Activated effector memory CD4-positive, alpha-beta T cell treated with anti-CD3 and anti-CD28 coated beads, Interleukin-2, amount 50 U/mL, for 16 hours (primary cell): ENCODE measurements around the gene JMJD4.
"Not testable (repeated sequence)": the region's sequence is repeated elsewhere in the genome, so short reads cannot be mapped to it uniquely, and the experiment has no call there.

Experiments
- DNase-seq: peaks from one replicate; pipeline ENCODE4 v3.0.0-alpha.2; 2020

Gene JMJD4

DNA sequence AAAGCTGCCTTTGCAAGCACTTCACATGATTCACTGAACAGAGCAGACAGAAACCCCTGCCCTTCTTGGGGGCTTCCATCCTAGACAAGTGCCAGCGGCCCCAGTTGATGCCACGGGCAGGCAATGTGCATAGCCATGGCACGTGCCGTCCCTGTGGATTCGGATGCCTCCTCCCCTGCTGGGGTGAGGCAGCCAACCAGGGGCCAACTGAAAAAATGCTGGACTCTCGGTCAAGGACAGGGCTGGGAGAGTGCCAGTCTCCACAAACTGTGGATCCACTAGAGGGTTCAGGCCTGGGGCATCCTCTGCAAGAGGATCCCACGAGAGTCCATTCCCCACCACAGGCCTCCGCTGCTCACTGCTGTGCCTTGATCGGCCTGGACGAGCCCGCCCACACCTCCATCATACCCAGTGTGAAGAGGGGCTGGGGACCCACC lies 3.8 kb downstream of the JMJD4 start:
- DNase-seq, result no peak

DNA sequence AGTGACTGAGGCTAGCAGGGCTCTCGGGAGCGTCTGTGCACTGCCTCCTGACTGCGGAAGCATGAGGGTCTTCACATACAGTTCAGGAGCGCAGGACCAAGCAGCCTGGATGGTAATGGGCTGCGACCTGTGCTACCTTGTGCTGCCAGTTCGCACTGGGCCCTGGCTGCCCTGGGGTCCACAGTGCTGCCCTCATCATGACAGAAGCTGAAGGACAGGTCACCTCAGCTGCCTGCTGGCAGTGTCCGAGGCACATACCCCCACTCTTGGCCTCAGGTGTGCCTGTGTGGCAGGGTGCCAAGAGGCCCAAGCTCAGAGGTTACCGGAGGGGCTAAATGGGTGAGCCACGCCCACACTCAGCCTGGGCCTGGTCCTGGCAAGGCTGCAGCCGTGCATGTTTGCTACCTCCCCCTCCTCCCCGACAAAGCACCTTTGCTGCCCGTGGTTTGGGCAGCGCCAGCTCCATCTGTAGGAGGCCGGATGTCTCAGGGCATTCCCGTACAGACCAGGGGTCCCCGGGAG lies 4.4 kb downstream of the JMJD4 start:
- no peak for DNase-seq

DNA sequence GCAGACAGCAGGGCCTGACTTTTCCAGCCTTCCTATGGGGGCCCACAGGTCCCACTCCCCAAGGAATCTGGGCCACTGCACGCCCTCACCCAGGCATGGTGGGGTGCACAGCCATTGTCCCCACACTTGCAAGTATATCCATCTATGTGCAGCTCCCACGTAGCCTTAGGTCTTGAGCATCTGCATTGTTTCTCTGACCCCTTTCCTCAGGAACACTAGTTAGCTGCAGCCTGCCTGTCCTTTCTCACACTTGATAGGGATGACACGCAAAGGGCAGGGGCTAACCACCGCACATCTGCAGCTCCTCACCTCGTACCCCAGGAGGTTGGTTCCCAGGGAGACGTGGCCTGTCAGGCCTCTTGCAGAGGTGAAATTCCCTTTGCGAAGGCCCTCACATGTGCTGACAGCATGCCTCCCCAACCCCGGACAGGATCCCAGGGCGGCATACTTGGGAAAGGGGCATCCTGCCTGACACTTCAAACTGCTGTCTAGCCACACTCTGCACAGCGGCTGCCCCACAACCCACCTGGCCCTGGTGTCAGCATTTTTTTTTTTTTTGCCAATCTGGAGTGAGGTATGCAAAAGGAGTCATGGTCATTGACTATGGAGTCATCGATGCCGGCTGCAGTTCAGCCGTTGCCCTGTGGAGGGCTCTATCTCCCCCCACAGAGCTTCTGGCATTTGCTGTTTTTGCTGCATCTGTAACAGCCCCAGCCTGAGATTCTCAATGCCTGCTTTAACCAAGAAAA lies 5.0 kb downstream of the JMJD4 start:
- DNase-seq, result peak; percentile 80

DNA sequence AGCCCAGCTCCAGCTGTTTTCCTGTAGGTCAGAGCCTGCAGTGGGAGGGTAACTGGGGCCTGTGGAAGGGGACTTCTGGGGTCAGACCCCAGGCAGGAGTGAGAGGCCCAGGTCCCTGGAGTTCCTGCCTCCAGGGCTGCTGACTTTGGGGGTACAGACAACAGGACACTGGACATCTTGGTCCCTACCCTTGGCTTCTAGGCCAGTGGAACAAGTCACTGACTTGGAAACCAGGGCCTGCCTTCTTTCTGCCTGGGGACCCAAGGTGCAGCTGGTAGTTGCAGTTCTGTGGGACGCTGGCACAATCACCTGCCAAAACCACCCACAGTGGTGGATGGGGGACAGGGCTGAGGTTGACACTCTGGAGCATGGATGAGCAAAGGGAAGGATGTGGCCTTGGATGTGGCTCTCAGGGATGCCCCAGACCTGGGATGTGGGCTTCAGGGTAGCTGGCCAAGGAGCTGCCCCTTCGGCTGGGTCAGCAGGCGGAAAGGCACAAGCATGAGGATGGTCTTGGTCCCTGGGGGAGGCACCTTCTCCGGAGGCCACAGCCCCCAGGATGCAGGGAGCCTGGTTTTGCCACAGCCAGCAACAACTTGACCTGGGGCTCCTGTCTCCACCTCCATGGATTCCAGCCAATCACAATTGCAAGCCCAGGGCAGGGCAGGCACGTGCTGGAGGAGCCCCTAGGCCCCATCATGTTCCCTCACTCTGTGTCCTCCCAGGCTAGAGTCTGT lies 5.8 kb downstream of the JMJD4 start:
- no peak for DNase-seq

DNA sequence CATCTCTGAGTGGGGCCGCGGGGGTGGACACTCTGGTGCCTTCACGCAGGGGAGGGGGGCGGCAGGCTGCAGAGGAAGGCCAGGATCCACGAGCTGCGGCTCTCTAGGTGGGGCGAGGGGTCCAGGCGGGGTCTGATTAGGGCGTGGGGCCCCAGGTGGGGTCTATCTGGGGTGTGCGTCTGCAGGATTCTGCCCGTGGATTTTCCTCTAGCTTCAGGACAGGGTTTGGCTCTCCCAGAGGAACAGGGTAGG lies 6.3 kb downstream of the JMJD4 start:
- no peak for DNase-seq

DNA sequence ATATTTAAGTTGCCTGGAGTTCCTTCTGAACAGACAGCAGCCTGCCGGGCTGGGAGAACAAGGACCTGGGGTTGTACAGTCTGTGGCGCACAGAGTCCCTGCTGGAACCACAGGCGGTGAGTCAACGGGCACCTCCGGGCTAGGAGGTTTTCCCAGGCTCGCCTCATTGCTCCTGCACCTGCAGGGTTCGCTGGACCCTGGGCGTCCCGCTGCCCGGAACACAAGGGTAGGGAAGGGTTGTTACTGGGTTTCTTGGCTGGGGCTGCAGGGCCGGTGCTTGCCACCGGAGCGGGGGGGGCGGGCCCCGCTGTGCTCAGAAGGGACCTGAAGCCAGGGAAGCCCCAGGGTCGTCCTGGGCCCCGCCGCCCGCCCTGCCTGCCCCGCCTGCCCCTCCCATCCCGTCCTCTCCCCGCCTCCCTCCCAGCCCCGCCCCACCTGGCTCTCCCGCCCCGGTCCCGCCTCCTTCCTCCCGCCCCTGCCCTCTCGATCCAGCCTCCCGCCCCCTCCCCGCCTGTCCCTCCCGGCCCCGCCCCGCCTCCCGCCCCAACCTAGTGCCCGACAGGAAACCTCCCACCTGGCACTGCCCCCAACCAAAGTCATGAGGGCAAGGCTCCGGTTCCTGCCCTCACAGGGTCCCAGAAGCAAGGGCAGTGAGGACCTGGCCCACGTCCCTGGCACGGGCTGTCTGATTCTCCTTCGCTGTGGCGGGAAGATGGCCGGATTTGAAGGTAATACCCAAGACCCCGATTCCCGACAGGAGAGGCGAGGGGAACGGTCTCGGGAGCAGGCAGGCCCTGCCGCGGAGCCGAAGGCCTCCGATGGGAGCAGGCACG lies 6.8 kb downstream of the JMJD4 start:
- peak; percentile 88 for DNase-seq

DNA sequence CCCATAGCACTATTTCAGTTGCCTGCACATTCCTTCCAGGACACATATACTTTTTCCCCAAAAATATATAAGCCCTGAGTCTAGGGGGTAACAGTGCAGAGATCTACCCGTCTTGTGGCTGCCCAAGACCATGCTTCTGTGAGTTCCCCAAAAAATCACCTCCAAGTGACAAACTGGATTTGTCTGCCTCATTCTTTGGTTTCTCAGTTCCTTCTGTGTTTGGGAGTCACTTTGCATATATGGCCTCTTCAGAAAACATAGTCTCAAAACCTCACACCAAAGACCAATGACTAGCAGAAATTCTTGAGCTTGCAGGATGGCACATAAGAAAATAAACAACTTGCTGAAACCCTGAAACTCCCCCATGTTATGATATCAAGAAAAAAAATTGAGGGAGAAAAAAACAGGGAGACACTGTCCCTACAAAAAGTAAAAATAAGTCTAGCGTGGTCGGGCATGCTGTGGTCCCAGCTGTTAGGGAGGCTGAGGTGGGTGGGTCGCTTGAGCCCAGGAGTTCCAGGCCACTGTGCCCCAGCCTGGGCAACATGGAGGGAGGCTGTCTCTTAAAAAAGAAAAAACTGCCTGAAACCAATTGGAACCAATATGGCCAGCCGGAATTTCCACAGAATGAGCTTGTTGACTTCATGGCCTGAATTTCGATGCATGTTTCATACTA lies 8.0 kb downstream of the JMJD4 start:
- no peak for DNase-seq

DNA sequence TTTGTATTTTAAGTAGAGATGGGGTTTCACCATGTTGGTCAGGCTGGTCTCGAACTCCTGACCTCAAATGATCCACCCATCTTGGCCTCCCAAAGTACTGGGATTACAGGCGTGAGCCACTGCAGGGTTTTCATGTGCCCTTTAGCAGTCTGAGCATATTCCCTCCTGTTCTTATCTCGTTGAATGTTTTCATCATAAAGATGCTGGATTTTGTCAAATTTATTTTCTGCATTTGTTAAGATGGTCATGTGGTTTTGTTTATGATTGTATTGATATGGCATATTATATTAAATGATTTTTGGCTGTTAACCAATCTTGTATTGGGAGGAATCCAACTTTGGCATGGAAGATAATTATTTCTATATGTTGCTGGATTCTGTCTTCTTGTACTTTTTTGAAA lies 8.8 kb downstream of the JMJD4 start:
- DNase-seq, result no peak

DNA sequence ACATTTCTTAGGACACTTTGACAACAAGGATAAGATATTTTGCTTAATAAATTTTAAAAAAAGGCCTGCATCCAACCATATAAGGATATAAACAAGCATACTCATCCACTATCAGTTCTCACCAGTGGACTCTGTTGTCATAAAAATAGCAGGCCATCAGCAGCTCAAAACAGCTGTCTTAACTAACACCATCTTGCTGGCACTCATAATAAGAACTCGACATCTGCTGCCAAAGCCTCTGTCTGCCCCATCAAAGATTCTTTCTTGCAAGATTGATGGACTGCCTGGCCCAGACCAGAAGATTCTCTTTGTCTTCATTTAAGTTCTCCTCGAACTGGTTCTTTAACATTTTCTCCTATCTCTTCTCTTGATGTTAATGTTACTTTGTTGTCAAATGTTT lies 10.1 kb downstream of the JMJD4 start:
- DNase-seq, result no peak

DNA sequence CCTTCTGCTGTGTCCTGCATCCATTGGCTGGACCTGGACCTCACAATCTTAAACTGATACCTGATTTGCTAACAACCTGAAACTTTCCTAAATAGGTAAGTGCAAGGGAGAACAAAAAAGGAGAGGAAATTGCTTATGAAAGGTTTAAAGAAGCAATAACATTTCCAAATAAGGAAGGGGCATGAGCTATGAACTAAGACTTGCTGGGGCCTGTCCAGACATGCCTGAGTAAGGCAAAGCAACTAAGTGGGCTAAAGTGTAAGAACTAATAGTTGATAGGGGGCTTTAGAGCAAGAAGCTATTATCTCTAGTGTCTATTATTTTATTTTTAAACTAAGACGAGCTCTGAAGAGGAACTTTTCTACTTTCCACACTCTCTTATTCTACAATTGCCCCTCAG lies 11.6 kb downstream of the JMJD4 start:
- no peak for DNase-seq

DNA sequence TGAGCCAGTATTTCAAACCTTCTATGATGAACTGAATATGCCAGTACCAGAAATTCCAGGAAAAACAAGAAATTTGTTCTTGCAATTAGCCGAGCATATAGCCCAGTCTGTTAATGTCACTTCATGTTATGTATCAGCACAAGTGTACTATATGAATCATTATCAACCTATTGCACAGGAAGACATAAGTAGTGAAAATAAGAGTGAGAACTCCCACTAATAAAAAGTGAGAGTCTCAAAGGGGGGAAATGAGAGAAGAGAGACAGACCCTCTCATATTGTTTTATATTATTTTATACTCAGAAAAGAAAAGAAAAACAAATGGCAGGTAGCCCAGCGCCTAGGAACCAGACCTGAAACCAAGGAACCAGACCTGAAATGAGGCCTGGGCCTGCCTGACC lies 16.2 kb downstream of the JMJD4 start:
- DNase-seq, result no peak

DNA sequence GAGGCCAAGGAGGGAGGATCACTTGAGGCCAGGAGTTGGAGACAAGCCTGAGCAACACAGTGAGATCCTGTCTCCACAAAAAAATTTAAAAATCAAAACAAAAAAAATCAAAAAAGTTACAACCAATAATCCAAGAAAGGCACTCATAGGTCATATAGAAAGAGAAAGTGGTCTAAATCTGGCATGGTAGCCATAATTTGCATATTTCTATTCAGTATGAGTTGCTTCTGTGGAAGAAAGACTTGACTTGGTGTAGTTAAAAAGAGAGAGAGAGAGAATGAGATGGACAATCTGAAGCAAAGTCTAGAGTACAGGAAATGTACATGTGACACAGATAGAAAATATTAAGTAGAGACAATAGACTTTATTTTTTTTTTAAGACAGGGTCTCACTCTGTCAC lies 22.5 kb downstream of the JMJD4 start:
- no peak for DNase-seq

DNA sequence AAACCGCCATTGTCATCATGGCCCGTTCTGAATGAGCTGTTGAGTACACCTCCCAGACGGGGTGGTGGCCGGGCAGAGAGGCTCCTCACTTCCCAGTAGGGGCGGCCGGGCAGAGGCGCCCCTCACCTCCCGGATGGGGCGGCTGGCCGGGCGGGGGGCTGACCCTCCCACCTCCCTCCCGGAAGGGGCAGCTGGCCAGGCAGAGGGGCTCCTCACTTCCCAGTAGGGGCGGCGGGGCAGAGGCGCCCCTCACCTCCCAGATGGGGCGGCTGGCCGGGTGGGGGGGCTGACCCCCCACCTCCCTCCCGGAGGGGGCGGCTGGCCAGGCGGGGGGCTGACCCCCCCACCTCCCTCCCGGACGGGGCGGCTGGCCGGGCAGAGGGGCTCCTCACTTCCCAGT lies 24.6 kb downstream of the JMJD4 start:
- DNase-seq, result not testable (repeated sequence)

DNA sequence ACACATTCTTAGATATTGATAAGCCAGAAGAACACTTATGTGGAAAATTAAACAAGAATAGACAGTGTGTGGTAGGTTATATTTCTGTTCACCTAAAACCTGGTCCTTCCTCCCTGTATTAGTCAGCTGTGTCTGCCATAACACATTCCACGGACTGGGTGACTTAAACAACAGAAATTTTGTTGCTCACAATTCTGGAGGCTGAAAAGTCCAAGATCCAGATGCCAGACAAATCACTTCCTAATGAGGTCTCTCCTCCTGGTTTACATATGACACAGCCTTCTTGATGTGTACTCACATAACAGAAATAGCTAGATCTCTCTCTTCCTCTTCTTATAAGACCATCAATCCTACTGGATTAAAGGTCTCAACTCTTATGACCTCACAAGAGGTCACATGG lies 25.7 kb downstream of the JMJD4 start:
- DNase-seq, result no peak

DNA sequence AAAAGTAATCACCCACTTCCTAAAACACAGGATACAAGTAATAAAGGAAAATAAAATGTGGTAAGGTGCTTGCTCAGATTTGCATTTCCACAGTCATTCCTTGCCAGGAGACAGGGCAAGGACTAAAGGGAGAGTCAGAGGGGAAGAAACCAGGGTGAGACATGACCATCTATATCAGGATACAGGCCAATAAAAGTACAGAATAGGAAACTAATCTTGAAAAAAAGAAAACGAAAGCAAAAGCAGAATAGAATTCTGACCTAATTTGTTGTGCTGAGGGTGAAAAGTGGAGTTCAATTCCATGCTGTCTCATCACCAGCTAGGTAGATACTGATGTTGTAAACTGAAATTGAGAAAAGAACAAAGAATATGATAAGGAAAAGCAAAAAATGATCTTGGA lies 27.3 kb downstream of the JMJD4 start:
- DNase-seq, result no peak

DNA sequence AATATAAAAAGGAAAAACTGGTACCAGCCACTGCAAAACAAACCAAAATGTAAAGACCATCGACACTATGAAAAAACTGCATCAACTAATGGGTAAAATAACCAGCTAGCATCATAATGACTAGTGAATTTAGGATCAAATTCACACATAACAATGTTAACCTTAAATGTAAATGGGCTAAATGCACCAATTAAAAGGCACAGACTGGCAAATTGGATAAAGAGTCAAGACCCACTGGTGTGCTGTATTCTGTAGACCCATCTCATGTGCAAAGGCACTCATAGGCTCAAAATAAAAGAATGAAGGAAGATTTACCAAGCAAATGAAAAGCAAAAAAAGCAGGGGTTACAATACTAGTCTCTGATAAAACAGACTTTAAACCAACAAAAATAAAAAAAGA lies 33.5 kb downstream of the JMJD4 start:
- not testable (repeated sequence) for DNase-seq

DNA sequence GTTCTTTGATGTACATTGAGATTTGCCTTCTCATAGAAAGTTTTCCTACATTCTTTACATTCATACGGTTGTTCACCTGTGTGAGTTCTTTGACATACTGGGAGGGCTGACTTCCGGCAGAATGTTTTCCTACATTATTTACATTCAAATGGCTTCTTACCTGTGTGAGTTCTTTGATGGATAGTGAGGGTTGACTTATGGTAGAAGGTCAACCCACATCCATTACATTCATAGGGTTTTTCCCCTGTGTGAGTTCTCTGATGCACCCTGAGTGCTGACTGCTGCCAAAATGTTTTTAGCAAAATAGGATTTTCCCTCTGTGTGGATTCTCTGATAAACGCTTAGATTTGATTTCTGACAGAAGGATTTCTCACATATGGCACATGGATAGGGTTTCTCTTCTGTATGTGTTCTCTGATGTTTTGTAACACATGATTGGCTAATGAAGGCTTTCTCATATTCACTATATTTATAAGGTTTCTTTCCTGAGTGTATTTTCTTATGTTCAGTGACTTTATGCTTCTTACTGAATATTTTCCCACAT lies 37.7 kb downstream of the JMJD4 start:
- DNase-seq, result no peak

DNA sequence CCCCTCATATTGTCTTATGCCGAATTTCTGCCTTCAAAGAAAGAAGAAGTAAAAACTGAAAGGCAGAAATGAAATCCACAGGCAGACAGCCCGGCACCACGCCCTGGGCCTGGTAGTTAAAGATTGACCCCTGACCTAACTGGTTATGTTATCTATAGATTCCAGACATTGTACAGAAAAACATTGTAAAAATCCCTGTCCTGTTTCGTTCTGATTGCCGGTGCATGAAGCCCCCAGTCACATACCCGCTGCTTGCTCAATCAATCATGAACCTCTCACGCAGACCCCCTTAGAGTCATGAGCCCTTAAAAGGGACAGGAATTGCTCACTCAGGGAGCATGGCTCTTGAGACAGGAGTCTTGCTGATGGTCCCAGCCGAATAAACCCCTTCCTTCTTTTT lies 49.3 kb downstream of the JMJD4 start:
- no peak for DNase-seq
